ENCODE measurements around the gene SKOR1.
A peak's percentile ranks its signal among the peaks of the same experiment; 100 is the strongest.

The SKOR1 gene

GRCh38 chr15:67794832-67795574, 30.3 kb upstream of the SKOR1 start:
- peak; percentile 62 for DNase-seq

GRCh38 chr15:67796196-67797127, 28.8 kb upstream of the SKOR1 start:
- no peak for DNase-seq

DNA sequence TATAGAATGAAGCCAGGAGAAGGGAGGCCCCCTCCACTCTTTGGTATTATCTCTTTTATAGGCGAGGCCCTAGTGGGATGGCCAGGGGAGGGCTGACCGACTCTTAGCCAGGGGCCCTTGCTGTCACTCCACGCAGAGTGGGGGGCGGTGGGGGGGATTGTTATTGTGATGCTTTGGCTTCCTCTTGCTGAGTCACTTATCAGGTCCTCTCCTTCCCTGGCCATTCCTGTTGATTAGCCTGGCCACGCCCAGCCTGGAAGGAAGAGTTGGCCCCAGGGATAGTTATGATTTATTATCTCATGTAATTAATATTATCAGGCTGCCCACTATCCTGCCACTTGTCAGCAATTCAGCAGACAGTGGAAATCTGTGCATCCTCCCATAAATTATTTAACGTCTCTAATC, 25.5 kb upstream of the SKOR1 start:
- DNase-seq, result no peak

- no peak for DNase-seq
Observed at GRCh38 chr15:67801142-67801541, 24.2 kb upstream of the SKOR1 start.

DNA sequence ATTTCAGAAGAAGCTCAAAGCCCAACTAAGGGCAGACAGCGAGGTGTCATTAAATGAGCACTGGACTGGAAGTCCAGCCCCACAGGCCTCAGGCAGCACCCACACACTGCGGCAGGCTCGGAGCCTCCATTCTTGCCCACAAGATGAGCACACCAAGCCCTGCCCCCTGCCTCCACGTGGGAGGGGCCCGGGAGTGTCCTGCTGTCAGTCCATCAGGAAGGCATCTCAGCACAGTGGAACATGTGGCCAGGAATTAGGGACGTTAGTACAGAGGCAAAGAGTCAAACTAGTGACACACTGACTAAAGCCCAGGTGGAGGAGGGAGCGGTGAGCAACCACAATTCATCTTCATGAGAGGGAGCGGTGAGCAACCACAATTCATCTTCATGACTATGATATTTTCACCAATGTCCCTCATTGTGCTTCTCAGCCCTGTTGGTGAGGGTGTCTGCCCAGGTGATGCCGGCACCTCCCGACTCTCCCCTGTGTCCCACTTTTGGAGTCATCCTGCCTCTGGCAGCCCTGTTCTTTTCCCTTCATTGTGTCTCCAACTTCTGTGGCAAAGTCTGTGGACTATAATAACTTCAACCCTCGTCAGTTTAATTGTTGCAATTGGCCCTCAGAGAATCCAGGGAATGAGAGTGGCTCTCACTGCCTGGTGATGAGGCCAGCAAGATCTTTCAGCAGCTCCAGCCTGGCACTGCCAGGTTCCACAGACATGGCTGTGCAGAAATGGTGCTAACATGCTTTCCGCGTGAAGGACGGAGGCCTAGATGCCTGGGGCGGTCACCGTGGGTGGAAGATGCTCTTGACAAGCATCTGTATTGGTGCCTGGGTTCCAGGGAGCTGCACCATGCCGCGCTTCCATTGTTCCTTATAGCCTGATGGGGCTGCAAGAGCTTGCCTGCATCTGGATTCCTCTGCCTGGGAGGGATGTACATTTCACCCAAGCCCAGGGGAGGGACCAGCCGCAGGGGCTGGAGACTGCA, 23.1 kb upstream of the SKOR1 start:
- no peak for DNase-seq

- DNase-seq, result no peak
Observed at GRCh38 chr15:67803299-67803698, 22.0 kb upstream of the SKOR1 start.

GRCh38 chr15:67803996-67804843, 21.1 kb upstream of the SKOR1 start:
- DNase-seq, result no peak

GRCh38 chr15:67805008-67805665, 20.2 kb upstream of the SKOR1 start:
- no peak for DNase-seq

- DNase-seq, result no peak
Observed at GRCh38 chr15:67805666-67806516, 19.4 kb upstream of the SKOR1 start.

GRCh38 chr15:67806536-67806935, 18.8 kb upstream of the SKOR1 start:
- no peak for DNase-seq

- DNase-seq, result no peak
Observed at GRCh38 chr15:67807141-67807540, 18.2 kb upstream of the SKOR1 start.

DNA sequence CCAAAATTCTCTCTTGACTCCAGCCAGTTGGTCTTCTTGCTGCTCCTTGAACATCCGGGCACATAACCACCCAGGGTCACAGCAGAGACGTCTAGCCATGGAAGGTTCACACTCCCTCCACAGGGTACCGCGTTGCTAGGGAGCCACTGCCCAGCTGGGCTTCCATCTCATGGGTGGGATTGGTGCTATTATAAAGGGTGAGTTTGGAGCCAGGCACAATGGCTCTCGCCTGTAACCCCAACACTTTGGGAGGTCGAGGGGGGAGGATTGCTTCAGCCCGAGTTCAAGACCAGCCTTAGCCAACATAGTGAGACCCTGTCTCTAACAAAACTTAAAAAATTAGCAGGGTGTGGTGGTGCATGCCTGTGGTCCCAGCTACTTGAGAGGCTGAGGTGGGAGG, 17.5 kb upstream of the SKOR1 start:
- DNase-seq, result no peak

DNA sequence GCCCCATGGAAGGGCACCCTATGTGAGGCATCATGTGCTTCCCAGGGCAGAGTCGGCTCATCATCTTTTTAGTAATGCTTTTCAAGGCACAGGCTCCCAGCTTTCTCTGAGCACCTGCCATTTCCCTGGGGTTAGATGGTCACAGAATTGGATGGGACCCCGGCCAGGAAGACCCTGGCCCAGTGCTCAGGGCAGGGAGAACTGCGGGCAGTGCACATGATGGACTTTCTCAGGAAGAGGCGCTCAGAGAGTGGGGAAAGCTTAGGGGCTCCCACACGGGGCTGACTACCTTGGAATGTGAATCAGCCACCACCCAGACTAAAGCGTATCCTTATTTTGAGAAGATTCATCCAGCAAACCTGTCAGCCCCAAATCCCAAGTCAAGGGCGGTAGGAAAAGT, 16.5 kb upstream of the SKOR1 start:
- no peak for DNase-seq

DNA sequence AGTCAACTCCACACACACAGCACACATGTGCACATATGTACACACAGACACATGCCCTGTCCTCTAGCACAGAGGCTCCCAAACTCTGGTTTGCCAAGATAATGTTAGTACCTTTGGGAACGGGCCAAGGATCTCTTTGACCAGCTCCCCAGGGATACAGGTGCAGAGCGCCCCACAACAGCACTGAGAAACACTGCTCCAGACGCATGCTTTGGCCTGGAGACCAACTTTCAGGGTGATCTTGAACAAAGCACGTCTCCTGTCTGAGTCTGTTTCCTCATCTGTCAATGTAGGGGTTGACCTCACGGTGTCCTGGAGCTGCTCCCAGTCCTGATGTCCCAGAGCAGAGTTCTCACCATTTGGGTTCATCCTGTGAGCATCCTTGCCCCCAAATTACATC, 15.9 kb upstream of the SKOR1 start:
- DNase-seq, result no peak

DNA sequence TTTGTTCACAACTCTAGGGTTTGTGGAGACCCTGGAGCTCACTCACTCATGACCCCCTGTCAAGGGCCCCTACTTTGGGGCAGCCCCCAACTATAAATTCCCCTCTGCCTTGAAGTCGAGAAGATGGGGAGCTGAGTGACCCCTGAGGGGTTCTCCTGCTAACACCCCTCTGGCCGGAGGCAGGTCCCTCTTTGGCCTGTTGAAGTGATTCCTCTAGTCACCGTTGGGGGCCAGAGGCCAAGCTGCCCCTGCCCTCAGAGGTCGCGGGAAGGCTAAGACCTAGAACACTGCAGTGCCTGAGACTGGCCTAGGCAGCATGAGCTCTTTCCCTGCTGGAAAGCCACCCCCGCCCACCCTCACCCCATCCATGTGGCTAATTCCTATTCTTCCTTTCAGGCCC, 15.4 kb upstream of the SKOR1 start:
- no peak for DNase-seq

DNA sequence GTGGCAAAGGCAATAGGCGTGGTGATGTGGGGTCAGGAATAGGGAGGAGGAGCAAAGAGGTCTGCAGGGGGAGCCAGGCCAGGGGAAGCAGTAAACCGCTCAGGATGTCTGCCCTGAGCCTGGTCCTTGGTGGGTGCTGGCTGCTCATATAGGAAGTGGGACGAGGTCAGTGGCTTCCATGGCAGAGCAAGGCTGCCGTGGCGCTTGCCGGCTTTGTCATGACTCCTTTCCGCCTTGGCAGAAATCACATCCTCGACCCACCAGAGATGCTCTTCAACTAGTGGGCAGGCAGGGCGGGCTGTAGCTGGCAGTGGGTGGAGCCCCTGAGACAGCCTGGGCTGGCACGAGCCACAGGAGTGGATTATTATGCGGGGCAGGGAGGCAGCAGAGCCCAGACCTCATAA, 13.1 kb upstream of the SKOR1 start:
- no peak for DNase-seq

- DNase-seq, result no peak
Observed at GRCh38 chr15:67813104-67813634, 12.1 kb upstream of the SKOR1 start.

DNA sequence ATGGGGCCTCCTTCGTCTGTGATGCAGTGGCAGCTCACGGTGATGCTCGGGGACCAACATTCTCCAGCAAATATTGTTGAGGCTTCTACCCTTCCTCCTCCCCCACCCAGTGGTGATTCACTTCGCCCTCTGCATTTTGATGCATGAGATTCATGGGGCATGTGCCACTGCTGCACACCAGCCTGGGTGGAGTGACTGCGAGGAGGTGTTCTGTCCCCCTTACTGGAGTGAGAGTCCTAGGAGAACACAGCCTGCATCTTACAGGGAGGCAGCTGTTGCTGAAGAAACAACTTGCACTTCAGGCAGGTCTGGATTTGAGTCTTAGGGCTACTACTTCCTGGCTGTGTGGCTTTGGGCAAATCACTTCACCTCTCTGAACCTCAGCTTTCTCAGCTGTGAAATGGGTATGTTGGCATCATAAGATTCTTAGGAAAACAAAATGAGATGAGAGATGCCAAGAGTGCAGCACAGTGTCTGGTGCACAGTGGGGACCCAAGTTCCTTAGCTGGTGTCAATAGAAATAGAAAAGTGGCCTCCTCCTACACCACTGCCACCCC, 10.2 kb upstream of the SKOR1 start:
- DNase-seq, result no peak

GRCh38 chr15:67816668-67817067, 8.6 kb upstream of the SKOR1 start:
- DNase-seq, result no peak

DNA sequence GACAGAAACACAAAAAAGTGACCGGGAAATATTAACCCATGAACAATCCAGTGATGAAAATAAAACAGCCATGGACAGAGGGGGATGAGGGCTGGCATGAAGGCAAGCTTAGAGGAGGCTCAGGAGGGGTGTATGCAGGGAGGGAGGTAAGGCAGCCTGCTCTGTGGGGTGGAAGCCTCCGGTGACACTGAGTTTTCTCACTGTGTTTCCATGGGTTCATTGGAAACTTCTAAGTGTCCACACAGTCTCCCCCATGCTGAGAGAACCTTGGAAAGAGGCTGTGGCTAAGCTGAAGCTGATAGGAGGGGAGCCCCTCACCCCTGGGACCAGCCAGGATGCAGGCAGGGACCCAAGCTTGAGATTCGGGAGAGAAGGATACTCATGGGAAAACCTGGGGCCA, 6.8 kb upstream of the SKOR1 start:
- no peak for DNase-seq
